Neutrophil (primary cell): ENCODE results near the gene CITED2.
"Not testable (repeated sequence)": the region's sequence is repeated elsewhere in the genome, so short reads cannot be mapped to it uniquely, and the experiment has no call there.

Source experiments
- H3K27ac ChIP-seq: fragments of 200-600 bp; sonication (generic); 2 replicates; pipeline ENCODE4 v1.5.1; 2016; ENCODE audit warnings: mild to moderate bottlenecking, moderate library complexity
- H3K27me3 ChIP-seq: fragments of 200-600 bp; sonication (generic); 2 replicates; pipeline ENCODE4 v1.6.0; 2016; ENCODE audit warnings: mild to moderate bottlenecking
- H3K36me3 ChIP-seq: fragments of 200-600 bp; sonication (generic); 2 replicates; pipeline ENCODE4 v1.5.1; 2017
- H3K4me1 ChIP-seq, 2 experiments: fragments of 200-600 bp in 1 of 2; sonication (generic) in 1 of 2; 1 replicate in 1 of 2; 2 replicates in 1 of 2; pipeline versions ENCODE4 v1.5.1 to v1.6.1; 2013 to 2016; ENCODE audit warnings: low read depth in 1 of 2, low read length in 1 of 2, mild to moderate bottlenecking in 1 of 2, moderate library complexity in 1 of 2; ENCODE audit not compliant: control insufficient read depth in 1 of 2, insufficient read depth in 1 of 2
- H3K4me3 ChIP-seq, 2 experiments: fragments of 200-600 bp in 1 of 2; sonication (generic) in 1 of 2; 1 replicate in 1 of 2; 2 replicates in 1 of 2; pipeline ENCODE4 v1.5.1; 2013 to 2016; ENCODE audit warnings: low read depth in 1 of 2, low read length in 1 of 2, mild to moderate bottlenecking in 1 of 2, moderate library complexity in 1 of 2
- H3K9me3 ChIP-seq: fragments of 200-600 bp; sonication (generic); 2 replicates; pipeline ENCODE4 v1.5.1; 2016
- TF ChIP-seq, protein P1 (sequence below): fragments of 200-600 bp; sonication (generic); IDR thresholded peaks from 2 replicates; pipeline ENCODE4 v1.5.1; 2016; ENCODE audit warnings: antibody characterized with exemption

The CITED2 gene

DNA sequence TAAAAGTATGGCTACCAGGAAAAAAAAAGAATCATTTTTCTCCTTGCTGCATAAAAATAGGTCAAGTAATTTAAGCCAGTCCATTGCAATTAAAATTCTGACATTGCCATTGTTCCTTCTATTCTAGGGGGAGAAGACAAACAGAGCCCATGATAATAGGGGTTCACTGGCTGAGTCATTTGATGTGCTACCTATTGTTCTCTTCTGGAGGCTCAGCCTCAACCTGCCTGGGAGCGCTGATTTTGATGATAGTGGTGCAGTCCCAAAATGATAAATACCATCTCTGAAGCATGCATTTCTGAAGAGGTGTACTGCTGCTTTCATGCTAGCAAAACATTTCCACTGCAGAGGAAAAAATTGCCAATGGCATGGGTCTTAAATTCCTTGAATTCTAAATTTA lies 5.8 kb downstream of the CITED2 start:
- Histone ChIP-seq H3K4me3 (no peak overlapping the region), H3K4me1 (peaks cover 38 to 42% of the 10 kb centered on the region in 2 experiments), H3K9me3 (no peaks in the 10 kb centered on the region)

DNA sequence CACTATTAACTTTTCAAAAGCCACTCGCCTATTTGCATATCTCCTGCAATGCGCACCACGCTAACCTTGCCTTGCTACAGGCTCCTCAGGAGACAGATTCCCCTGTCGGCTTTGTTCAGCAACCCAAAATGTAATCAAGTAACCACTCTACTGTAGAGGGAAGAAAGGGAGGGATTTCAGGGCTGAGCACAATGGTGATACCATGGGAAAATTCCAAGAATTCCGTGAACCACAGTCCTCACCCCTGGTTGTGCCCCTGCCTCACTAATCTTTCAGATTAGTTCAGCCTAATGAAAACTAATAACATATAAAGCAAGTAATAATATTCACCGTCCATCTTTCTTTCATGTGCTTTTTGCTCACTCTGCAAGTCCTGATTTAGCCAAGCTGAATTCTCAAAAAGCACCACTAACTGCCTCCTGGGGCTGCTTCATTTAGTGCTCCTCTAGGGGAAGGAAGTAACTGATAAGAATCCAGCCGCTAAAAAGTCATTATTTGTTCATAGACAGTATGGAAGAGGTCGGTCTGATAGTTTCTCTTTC lies 6.6 kb downstream of the CITED2 start:
- Histone ChIP-seq H3K4me3 (no peak overlapping the region), H3K4me1 (peaks cover 41 to 42% of the 10 kb centered on the region in 2 experiments), H3K27ac (no peak overlapping the region), H3K36me3 (no peaks in the 10 kb centered on the region), H3K9me3 (no peaks in the 10 kb centered on the region), H3K27me3 (no peaks in the 10 kb centered on the region)
- TF ChIP-seq, protein P1, sequence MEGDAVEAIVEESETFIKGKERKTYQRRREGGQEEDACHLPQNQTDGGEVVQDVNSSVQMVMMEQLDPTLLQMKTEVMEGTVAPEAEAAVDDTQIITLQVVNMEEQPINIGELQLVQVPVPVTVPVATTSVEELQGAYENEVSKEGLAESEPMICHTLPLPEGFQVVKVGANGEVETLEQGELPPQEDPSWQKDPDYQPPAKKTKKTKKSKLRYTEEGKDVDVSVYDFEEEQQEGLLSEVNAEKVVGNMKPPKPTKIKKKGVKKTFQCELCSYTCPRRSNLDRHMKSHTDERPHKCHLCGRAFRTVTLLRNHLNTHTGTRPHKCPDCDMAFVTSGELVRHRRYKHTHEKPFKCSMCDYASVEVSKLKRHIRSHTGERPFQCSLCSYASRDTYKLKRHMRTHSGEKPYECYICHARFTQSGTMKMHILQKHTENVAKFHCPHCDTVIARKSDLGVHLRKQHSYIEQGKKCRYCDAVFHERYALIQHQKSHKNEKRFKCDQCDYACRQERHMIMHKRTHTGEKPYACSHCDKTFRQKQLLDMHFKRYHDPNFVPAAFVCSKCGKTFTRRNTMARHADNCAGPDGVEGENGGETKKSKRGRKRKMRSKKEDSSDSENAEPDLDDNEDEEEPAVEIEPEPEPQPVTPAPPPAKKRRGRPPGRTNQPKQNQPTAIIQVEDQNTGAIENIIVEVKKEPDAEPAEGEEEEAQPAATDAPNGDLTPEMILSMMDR: no peak

More for the DNA sequence above, 5.8 kb downstream of the CITED2 start:
- H3K36me3 ChIP-seq: no peaks in the 10 kb centered on the region
- H3K27me3 ChIP-seq: no peaks in the 10 kb centered on the region
- TF ChIP-seq, protein P1: no peak
- H3K27ac ChIP-seq: no peak overlapping the region

DNA sequence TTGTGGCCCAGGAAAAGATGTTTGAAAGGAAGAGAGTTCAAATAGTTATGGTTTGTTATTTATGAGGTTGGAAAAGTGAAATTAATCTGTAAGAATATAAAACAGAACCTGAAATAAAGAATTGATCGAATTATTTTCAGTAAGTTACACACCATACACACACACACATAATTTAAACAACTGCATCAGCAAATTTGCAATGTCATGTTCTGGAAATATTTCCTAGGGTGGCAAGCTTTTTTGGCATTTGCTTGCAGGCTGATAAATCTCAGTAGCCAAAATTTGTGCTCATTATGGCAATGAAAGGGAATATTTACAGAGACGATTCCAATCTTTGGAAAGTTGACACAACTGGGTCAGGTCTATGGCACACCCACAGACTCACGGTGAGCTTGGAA lies 9.5 kb downstream of the CITED2 start:
- no peak overlapping the region for H3K4me3 ChIP-seq
- no peaks in the 10 kb centered on the region for H3K27me3 ChIP-seq
- TF ChIP-seq, protein P1: no peak

DNA sequence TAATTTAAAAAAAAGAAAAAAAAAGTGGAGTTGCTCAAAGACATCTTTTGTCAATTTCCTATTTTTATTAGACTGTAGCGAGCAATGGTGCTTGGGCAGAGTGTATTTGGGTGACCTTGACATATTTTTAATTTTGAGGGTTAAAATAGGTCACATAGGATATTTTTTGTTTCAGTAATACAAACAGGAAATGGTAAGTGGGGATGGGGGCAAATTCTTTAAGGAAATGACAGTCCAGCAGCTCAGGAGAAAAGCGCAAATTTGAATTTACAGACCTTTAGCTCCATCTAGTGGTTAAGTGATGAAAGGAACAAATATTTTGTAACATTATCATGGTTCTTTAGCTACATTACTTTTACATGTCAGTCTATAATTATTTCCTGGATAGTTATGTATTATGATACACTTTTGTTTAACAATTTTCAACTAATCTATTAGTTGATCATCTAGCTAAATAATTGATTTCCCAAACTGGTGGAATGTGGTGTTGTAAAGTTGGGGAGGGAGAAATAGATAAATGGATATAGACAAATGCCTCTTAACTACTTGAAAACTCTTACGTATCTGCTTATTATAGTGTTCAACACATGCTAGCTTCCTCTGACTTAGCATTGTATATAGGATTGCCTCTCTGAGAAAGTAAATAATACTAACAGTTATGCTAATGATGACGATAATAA lies 10.0 kb downstream of the CITED2 start:
- peaks cover 9% of the 10 kb centered on the region in 2 experiments for H3K4me1 ChIP-seq
- H3K9me3 ChIP-seq: no peaks in the 10 kb centered on the region
- no peak overlapping the region for H3K4me3 ChIP-seq
- TF ChIP-seq, protein P1: peak; percentile 76
- no peaks in the 10 kb centered on the region for H3K36me3 ChIP-seq
- no peak overlapping the region for H3K27ac ChIP-seq
- no peaks in the 10 kb centered on the region for H3K27me3 ChIP-seq

More for the DNA sequence above, 9.5 kb downstream of the CITED2 start:
- H3K9me3 ChIP-seq: no peaks in the 10 kb centered on the region
- no peak overlapping the region for H3K27ac ChIP-seq
- no peaks in the 10 kb centered on the region for H3K36me3 ChIP-seq
- peaks cover 14 to 15% of the 10 kb centered on the region in 2 experiments for H3K4me1 ChIP-seq

DNA sequence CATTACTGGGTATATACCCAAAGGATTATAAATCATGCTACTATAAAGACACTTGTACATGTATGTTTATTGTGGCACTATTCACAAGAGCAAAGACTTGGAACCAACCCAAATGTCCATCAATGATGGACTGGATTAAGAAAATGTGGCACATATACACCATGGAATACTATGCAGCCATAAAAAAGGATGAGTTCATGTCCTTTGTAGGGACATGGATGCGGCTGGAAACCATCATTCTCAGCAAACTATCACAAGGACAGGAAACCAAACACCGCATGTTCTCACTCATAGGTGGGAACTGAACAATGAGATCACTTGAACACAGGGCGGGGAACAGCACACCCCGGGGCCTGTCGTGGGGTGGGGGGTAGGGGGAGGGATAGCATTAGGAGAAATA lies 10.7 kb downstream of the CITED2 start:
- not testable (repeated sequence) for H3K27ac ChIP-seq, H3K36me3 ChIP-seq, H3K27me3 ChIP-seq, H3K9me3 ChIP-seq, H3K4me1 ChIP-seq, H3K4me3 ChIP-seq

DNA sequence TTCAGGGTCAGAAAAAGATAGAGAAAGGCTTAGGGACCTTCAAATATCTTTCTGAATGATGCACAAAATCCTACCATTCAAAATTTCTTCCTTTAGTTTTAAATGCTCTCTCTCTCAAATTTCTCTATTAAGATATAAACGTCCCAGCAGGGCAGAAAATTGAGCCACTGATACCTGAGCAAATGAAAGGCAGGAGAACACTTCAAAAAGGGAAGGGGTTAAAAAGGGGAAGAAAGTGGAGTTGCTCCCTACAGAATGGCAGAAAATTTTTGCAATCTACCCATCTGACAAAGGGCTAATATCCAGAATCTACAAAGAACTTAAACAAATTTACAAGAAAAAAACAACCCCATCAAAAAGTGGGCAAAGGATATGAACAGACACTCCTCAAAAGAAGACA lies 11.3 kb downstream of the CITED2 start:
- not testable (repeated sequence) for H3K4me3 ChIP-seq, H3K36me3 ChIP-seq, H3K27me3 ChIP-seq, H3K27ac ChIP-seq, H3K9me3 ChIP-seq, H3K4me1 ChIP-seq
